ENCODE measurements around the gene NACC1.
A peak's percentile ranks its signal among the peaks of the same experiment; 100 is the strongest.

Gene NACC1

DNA sequence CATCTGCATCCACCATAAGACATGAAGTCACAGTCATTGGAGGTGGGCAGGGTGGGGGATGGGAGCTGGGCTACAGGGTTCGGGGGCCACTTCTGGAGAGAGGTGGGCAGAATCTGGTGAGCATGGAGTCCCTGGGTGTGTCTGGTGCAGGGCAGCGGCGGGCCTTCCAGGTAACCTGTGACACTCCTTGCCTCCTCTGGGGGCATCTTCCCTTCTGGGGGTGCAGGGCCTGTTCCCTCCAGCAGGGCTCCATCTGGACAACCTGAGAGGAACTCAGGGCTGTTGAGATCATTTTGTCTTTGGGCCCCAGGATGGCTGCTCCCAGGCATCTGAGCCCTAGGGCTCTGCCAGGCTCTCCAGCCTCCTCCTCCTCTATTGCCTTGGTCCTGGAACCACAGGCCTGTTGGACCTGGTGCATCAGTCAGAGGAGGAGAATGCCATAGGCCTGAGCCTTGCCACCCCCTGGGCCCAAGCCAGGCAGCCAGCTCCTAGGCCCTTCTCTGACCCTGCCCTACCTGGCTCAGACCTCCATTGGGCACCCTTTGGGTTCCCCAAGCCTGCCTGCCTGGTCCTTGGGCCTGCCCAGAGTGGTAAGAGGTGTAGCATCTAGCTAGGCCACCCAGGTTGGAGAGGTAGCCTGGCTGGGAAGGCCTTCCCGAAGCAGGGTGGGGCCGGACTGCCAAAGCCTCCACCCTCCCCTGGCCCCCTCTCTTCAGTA is 28.8 kb upstream of the NACC1 start:
- DNase-seq: no peak

DNA sequence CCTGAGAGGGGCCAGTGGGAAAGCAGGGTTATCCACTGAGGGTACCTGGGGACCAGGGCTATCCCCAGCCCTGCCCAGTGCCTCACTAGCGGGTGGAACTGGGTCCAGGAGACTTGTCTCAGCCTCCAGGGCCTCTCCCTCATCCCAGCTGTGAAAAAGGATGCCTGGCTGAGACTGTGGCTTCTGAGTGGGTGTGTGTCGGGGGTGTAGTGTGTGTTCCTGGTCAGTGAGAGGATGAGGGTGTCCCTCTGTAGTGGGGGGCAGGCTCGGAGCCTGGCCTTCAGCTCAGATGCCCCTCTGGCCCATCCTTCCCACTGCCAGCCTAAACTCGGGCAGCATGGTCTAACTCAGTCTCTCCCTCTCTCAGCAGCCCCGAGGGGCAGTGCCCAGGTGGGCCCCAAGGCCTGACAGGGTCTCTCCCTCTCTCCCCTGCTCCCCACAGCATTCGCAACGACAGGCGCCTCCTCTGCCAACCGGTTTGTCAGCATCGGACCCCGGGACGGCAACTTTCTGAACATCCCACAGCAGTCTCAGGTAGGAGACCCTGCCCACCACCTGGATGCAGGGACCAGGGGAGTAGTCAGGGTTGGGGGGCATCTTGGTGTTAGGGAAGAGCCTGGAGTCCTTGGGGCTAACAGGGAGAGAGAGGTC is 28.1 kb upstream of the NACC1 start:
- no peak for DNase-seq

DNA sequence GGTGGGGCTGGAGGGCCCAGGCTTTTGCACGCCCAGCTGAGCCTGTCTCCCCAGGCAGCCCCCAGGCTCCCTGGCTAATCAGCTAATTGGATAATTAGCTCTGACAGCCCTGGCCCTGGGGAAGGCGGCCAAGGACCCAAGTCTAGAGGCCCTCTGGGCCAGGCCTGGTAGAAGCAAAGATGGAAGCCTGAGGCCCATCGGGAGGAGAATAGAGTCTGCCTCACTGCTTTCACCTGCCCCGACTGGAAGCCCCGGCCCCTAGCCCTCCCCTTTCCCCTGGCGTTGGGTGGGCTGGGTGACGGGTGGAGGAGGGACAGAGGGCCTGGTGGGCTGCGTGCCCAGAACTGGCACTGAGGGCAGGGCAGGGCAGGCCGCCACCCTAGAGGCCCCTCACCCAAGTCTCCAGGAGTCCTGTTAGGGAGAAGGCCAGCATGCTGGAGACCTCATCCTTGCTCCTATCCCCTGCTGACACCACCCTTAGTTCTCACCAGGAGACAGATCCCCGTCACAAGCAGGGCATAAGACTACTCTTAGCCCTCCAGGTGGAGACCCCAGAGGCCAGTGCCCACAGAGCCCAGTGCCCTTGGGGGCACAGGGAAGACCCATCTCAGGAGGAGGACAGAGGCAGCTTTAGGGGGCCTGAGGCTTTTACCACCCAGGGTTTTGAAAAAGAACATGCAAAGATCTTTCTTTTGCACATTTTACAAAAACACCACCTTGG is 27.4 kb upstream of the NACC1 start:
- DNase-seq: no peak

DNA sequence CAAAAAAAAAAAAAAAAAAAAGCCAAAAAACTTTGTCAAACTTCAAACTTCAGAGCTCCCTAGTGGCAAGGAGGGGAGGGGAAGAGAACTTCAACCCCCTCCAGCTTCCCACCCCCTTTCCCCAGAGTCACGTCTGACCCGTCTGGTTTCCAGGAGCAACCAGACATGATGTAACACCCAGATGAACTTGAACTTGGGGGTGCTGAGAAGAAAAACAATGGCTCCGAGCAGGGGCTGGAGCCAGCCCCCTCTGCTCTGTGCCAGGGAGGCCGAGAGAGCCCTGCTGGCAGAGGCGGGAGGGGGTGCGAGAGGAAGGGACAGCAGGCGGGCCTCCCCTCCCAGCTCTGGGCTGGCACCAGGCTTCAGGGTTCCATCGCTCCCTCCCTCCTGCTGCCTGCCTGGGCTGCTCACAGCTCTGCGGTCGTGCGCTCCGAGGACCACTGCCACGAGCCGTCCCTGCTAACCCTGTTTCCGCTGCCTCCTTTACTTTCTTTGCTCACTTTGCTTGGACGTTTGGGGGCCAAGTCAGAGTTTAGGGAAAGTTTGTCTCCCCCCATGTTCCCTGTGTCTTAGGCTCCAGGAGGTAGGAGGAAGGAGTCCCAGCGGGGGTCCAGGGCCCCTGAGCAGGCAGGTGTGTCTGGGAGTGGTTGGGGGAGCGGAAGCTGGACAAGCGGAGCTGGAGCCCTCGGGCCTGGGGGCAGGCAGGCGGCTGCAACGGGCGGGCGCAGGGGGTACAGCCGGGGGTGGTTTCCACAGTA is 26.5 kb upstream of the NACC1 start:
- no peak for DNase-seq

DNA sequence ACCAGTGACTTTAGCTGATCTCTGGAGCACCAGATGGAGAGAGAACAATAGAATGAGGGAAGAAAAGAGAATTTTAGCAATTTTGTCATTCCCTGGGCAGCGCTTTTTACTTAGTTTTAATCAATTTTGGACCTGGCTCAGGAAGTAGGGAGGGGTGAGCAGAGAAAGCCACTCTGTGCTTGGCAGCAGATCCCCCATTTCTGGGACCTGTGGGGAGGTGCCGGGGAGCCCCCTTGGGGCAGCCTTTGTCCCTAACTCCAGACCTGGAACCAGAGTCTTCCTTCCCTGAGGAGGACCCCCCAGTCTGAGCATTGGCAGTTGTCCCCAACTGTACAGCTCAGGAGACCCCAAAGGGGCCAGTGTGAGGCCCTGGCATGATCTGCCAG is 25.9 kb upstream of the NACC1 start:
- DNase-seq: no peak

DNA sequence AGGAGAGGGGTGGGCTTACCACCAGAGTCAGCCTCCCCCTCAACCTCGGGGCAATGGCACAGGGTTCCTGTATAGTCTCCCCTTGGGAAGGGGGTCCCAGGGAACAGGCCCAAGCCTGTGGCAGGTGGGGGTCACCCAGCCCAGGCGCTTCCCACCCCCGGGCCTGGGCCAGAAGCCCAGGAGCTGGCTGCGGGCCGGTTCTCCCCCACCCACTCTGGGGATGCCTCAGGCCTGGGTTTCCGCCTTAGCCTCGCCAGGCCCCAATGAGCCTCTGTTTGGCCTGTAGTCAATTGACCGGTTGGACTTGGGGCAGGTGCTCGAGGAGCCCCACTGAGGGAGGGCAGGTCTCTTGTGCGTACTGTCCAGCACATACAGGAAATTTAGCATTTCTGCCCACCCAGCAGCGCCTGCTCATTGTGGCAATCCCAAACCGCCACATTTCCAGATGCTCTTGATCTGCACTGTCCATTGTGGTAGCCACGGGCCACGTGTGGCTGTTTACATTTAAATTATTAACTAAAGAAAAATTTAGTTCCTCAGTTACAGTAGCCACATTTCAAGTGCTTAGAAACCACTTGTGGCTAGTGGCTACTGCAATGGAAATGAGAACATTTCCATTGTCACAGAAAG is 25.3 kb upstream of the NACC1 start:
- DNase-seq: no peak

DNA sequence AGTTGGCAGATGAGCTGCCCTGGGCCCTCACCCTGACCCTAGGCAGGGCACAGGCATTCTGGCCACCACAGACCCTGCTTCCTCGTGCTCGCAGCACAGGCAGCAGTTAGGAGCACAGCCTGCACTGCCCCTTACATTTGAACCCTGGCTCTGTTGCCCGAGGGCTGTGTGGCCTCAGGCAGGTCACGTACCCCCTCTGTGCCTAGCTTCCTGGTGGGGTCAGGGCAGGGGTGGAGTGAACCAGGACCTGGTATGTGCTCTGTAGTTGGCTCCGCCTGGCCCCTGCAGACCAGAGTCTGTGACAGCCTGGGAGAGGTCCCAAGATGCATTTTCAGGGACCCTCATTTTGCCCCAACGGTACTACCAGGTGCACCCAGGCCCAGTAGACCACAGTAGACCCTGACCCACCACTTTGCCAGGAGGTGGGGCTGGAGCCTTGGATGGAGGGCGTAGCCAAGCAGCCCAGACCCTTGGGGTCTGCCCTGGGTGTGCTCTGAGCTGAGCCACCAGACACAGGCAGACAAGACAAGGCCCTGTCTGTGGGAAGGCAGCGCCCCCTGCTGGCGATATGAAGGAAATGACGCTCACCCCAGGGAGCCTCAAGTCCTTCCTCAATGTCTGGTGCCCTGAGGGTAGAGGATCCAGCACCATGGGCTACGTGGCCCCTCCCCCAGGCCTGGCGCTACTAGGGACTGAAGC is 24.5 kb upstream of the NACC1 start:
- peak; percentile 52 for DNase-seq

DNA sequence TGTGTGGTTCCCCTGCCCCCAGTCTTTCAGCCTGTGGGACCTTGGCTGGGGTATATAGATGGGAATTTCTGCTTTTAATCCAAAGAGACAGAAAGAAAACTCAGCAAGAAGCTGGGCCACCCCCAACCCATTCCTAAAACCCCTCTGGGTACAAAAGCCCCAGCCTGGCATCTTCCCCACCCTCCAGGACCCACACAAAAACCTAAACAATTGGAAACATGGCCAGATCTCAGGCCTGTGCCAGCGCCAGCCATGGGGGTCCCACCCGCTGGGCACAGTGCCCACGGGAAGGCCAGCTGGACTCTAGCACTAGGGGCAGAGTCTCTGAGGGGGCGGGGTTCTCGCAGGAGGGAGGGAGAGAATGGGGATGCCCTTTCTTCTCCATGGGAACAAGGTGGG is 24.0 kb upstream of the NACC1 start:
- DNase-seq: no peak

DNA sequence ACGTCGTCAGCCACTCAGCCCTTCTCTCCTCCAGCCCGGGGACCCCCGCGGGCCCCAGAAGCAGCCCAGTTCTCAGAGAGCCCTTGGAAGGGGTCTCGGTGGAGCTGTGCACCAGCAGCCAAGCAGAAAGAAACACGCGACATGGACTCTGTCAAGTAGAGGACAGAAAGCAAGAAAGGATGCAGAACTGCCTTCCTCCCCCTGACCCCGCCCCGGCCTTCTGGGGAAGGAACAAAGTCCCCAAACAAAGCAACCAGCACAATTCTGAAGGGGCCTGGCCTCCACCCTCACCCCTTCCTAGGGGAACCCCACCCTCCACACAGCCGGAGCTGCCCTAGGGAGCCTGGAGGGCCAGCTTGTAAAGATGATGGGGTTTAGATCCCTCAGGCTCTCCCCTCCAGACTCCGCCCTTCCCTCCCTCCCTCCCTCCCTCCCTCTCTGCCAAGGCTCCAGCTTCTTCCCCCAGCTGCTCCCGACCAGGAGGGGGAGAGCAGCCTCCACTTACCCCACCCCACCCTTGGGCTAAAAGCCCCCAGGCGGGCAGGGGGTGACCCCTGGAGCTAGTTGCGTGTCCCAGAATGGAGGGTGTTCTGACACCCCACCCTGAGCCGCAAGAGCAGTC is 23.2 kb upstream of the NACC1 start:
- no peak for DNase-seq

DNA sequence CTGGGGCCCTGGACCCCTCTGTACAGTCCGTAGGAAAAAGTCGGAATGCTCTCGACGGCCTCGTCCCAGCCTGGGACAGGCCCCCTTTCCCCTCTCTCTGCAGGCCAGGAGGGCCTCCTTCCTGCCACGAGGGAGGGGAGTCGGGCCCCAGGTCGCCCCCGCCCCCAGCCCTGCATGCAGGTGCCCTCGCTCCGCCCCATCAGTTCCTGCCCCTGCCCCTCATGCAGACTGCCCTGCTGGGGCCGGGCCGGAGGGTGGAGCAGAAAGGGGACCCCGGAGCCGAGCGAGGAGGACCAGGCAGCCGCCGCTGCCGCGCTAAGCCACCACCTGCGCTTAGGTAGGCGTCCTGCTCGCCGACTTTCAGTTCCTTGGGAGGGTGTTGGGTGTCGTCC is 22.7 kb upstream of the NACC1 start:
- no peak for DNase-seq

DNA sequence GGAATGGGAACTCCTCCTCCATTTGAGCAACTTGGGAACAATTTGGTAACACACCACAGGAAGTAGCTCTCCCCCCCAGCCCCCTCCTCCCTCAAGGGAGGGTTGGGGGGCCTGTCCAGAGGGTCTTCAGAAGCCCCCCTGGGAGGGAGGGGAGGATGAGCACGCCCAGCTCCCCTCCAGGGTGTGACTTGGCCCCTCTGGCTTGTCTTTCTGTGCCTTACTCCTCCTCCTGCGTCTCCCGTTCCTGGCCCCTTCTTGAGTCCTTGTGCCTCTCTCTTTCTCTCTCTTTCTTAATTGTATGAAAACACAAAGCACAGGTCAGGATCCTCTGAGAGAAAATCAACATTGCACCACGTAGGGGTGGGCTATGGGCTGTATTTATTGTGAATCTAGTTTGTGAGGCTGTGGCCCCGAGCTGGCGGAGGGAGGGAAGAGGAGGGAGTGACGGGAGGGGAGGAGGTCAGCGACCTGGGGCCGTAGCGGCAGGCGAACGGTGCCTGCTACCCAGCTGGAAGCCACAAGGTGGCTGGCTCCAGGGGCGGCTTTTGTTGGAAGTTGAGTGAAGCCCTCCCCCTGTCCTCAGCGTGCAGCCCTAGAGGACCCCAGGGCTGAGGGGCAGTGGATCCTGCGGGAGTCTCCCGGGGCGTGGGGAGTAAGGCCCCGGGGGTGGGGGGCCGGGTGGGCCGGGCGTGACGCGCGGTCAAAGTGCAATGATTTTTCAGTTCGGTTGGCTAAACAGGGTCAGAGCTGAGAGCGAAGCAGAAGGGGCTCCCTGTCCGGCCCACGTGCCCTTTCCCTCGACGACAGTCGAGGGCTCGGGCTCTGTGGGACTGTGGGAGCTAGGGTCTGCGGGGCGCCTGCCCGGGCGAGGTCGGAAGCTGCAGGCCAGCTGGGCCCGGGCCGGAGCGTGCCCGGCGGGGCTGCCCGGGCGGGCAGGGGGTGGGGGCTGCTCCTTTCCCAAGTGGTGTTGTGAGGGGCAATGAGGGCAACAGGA is 21.8 kb upstream of the NACC1 start:
- DNase-seq: no peak

DNA sequence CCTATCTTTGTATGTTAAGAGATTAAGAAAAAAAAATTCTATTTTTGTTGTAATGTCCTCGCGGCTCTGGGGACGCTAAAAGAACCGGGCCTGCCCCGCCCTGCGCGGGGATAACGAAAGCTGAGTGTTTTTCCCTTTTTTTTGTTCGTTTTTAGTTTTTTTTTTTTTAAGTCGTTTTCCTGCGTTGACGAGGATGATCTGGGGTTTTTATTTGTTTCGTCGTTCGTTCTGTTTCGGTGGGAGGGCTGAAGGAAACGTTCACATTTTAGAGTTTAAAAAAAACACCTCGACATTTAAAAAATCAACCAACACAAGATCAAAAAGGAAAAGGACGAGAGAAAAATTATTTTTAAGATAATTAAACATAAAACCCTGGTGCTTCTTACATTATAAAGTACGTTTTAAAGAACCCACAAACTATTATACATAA is 21.0 kb upstream of the NACC1 start:
- no peak for DNase-seq

DNA sequence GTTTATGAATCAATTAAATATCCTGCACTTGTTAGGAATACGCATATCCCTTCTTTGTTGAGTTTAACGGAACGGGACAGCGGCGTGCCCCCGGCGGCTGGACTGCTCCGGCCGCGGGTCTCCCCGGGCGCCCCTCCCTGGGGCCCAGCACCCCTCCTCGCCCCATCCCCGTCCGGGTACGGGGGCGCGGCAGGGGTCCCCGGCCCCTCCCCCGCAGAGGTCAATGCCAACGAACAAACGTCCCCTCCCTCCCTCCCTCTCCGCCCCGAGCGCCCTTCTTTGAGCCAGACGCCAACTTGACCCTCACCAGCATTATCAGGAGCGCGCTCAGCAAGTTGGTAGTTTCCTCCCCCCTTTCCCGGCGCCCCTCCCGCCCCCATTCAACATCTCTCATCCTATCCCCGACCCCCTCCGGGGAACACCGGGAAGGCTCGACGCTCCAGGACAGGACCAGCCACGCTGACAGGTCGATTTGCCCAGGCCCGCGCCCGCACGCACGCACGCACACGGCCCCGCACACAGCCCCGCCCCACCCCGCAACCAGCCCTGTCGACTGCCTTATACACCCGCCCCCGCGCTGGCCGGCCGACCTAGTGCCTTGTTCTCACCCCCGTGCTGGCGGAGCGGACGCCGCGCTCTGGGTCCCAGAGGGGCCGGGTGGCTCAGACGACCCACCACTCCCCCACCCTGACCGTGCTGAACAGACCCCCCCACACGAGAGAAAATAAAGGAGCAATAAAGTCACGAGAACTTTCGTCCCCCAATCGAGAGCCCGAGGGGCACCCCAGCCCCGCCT is 20.4 kb upstream of the NACC1 start:
- DNase-seq: no peak

DNA sequence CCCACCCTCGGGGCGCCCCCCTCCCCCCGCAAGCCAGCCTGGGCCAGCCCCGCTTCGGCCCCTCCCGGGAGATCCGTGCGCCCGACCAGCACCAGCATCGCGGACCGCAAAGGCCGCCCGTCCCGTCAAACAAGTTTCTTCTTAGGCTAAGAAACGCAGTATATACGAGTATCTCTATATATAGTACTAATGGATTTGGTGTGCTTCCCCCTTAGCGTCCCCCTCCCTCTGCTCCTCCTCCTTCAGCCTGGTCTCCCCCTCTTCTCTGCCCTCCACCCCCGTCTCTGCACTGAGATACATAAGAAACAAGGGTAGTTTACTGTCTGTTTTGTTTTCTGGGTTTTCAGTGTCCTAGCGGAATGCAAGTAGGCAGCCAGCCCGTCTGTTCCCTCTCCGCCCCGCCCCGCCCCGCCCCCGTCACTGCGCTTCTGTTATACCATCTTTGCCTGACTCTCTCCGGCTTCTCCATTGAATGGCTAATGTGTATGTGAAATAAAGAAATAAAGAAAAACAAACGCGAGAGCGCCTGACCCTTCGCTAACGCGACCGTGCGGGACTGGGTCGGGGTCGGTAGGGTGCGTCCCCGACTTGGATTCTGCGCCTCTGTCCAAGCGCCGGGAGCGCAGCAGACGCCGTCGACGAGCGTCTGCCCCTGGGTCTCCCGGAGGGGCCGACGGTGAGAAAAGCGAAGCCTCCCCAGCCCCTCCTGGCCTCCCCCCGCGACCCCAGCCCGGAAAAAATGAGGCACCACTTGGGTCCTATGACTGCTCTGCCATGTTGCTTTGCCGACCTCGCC is 19.6 kb upstream of the NACC1 start:
- DNase-seq: no peak

DNA sequence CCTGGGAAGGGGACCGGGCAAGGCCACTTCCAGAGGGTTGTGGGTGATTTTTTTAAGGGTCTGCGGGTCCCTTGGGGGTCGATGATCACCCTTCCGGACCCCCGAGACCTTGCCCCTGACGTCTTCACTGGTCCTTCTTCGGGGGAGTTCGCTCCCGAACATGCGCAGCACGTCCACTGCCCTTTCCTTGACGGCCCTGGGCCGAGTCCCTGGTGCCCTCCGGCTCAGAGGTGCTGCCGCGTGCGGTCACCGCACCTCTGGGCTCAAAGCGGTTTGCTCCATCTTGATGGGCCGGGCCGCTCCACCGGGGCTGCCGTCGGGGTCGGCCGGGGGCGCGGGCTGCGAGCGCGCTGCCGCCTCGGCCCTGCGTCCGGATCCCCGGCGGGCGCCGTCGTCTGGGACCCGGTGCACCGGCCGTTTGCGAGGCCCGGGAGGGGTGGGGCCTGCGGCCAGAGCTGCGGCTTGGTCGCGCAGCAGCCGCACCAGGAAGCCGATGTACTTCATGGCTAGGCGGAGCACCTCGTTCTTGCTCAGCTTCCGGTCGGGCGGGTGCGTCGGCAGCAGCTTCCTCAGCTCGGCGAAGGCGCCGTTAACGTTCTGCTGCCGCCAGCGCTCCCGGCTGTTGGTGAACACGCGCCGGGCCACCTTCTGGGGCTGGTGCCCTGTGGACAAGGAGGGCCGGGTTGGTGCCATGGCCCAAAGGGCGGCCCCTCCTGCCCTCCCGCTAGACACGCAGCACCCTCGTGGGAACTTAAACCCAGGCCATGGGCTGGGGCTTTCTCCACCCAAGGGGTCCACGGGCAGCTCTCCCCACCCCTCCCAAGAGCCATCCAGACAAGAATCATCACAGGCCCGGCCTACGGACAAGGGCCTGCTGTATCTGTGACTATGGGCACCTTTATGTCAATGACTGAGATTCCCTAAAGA is 18.7 kb upstream of the NACC1 start:
- DNase-seq: no peak

DNA sequence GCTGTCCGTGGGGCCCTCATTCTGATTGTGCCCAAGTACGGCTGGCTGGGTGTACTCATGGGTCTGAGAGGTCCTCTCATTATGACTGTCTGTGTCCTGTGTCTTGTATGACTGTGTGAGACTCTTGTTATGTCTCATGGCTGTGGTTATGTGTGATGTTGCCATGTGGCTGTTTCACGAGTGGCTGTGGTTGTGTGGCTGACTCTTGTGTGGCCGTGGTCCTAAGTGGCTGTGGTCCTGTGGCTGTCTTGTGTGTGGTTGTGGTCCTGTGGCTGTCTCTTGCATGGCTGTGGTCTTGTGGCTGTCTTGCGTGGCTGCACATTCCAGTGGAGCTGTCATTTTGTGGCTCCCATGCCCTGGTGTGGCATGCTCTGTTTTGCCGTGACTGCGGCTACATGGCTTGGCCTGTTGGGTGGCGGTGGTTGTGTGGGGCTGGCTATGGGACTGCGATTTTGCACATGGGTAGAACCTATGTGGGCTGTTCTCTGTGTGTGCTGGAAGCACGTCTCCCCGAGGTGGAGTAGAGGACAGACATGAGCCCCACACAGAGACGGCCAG is 18.0 kb upstream of the NACC1 start:
- no peak for DNase-seq

DNA sequence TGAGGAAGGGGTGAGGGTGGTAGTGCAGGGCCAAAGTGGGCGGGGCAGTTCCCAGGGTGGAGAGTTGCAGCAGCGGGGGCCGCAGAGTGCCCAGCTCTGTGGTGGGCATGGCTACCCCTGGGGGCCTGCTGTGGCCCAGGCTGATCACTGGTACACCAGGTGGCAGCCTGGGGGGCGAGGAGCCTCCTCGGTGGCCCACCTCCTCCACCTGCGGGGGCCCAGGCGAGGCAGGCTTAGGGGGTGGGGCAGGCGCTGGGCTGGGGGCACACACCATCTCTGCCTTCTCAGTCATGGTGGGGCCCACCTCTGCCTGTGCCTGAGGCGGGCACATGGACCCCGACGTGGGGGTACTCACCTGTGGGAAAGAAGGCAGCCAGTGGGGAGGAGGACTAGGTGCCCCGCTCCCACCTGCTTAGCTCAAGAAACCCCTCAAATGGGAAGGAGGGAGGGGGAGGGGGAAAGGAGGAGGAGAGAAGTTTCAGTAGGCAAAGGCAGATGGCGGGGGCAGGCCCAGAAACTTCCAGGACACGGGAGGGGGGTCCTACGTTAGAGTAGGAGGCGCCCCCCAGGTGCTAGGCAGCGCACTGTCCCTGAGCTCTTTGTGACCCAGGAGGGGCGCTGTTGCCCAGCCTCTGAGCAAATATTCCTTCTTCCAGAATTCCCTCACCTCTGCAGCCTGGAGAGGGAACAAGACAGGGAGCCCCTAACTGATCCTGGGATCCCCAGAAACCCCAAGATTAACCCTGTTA is 17.0 kb upstream of the NACC1 start:
- no peak for DNase-seq
